CD14-positive monocyte (primary cell): ENCODE data around the gene ASCL1. TPM values are rescaled to one million over a fixed set of nuclear protein-coding genes. Genes with fewer than 3 reads are reported as not detected.

Experiments
- DNase-seq, 3 donors: peaks; one replicate each; pipeline ENCODE4 v3.0.0-alpha.2; 2011 to 2022
- H2AFZ ChIP-seq: 2 replicates; pipeline ENCODE4 v1.6.0; 2012; ENCODE audit warnings: mild to moderate bottlenecking, low read depth, low read length, inconsistent platforms; ENCODE audit not compliant: insufficient read depth, poor library complexity, severe bottlenecking
- H3K27ac ChIP-seq, 2 donors: 1 replicate in 1 of 2; 2 replicates in 1 of 2; pipeline ENCODE4 v1.5.1; 2012 to 2013; ENCODE audit warnings: low read length in 2 of 2, control low read depth in 1 of 2, inconsistent platforms in 1 of 2, low read depth in 1 of 2, mild to moderate bottlenecking in 1 of 2
- H3K27me3 ChIP-seq, 2 donors: one replicate each; pipeline versions ENCODE4 v1.6.0 to v1.6.1; 2011 to 2013; ENCODE audit warnings: low read length in 2 of 2; ENCODE audit not compliant: control insufficient read depth in 2 of 2, insufficient read depth in 2 of 2
- H3K36me3 ChIP-seq, 2 donors: replicated peaks in 1 of 2; 1 replicate in 1 of 2; 2 replicates in 1 of 2; pipeline versions ENCODE4 v1.5.1 to v1.6.1; 2012 to 2013; ENCODE audit warnings: low read length in 2 of 2, control low read depth in 1 of 2, inconsistent platforms in 1 of 2, mild to moderate bottlenecking in 1 of 2; ENCODE audit not compliant: insufficient read depth in 2 of 2, control insufficient read depth in 1 of 2
- H3K4me1 ChIP-seq, 2 donors: 1 replicate in 1 of 2; 2 replicates in 1 of 2; pipeline versions ENCODE4 v1.5.1 to v1.6.1; 2012 to 2013; ENCODE audit warnings: low read length in 2 of 2, control low read depth in 1 of 2, inconsistent platforms in 1 of 2, mild to moderate bottlenecking in 1 of 2, moderate library complexity in 1 of 2; ENCODE audit not compliant: insufficient read depth in 2 of 2, control insufficient read depth in 1 of 2
- H3K4me2 ChIP-seq: replicated peaks from 2 replicates; pipeline ENCODE3; 2012; ENCODE audit warnings: low read length, moderate library complexity, mild to moderate bottlenecking; ENCODE audit not compliant: poor library complexity, severe bottlenecking; ENCODE audit errors: extremely low read depth
- H3K4me3 ChIP-seq, 3 experiments: fragments of 200-600 bp in 1 of 3; sonication (generic) in 1 of 3; replicated peaks in 1 of 3; 1 replicate in 2 of 3; 2 replicates in 1 of 3; pipeline ENCODE4 v1.5.1; 2011 to 2013; ENCODE audit warnings: low read length in 3 of 3, mild to moderate bottlenecking in 3 of 3, control low read depth in 2 of 3, low read depth in 2 of 3, inconsistent platforms in 1 of 3, moderate library complexity in 1 of 3
- H3K79me2 ChIP-seq: 2 replicates; pipeline ENCODE4 v1.6.0; 2012; ENCODE audit warnings: mild to moderate bottlenecking, control low read depth, inconsistent platforms, low read length, moderate library complexity; ENCODE audit not compliant: insufficient read depth
- H3K9ac ChIP-seq: 2 replicates; pipeline ENCODE4 v1.6.0; 2017; ENCODE audit warnings: low read length, mild to moderate bottlenecking; ENCODE audit not compliant: insufficient read depth, poor library complexity, severe bottlenecking
- H3K9me3 ChIP-seq, 2 donors: replicated peaks in 1 of 2; 1 replicate in 1 of 2; 2 replicates in 1 of 2; pipeline versions ENCODE4 v1.5.1 to v1.6.1; 2012 to 2013; ENCODE audit warnings: low read length in 2 of 2, control low read depth in 1 of 2; ENCODE audit not compliant: control insufficient read depth in 1 of 2, insufficient read depth in 1 of 2
- H4K20me1 ChIP-seq: 2 replicates; pipeline ENCODE4 v1.6.0; 2012; ENCODE audit warnings: mild to moderate bottlenecking, low read length, control low read depth, moderate library complexity; ENCODE audit not compliant: insufficient read depth
- H3K27ac Mint-ChIP-seq, 7 donors: one replicate each; pipeline ENCODE4 v1.8.0; 2020; ENCODE audit warnings: mild to moderate bottlenecking in 7 of 7, mixed read lengths in 7 of 7, moderate library complexity in 6 of 7, inconsistent platforms in 2 of 7
- H3K27me3 Mint-ChIP-seq, 3 donors: one replicate each; pipeline ENCODE4 v1.8.0; 2021 to 2022; ENCODE audit warnings: low read depth in 3 of 3, mild to moderate bottlenecking in 3 of 3, mixed read lengths in 3 of 3, moderate library complexity in 3 of 3, inconsistent platforms in 1 of 3
- H3K36me3 Mint-ChIP-seq, 2 donors: one replicate each; pipeline ENCODE4 v1.8.0; 2020; ENCODE audit warnings: mixed read lengths in 2 of 2, inconsistent platforms in 1 of 2, mild to moderate bottlenecking in 1 of 2
- H3K4me1 Mint-ChIP-seq: one replicate; pipeline ENCODE4 v1.8.0; 2020; ENCODE audit warnings: mild to moderate bottlenecking, mixed read lengths
- H3K4me3 Mint-ChIP-seq, 2 donors: one replicate each; pipeline ENCODE4 v1.8.0; 2020; ENCODE audit warnings: mild to moderate bottlenecking in 2 of 2, mixed read lengths in 2 of 2, moderate library complexity in 1 of 2
- H3K9me3 Mint-ChIP-seq, 7 donors: one replicate each; pipeline ENCODE4 v1.8.0; 2020 to 2022; ENCODE audit warnings: mixed read lengths in 7 of 7, mild to moderate bottlenecking in 6 of 7, moderate library complexity in 6 of 7, inconsistent platforms in 2 of 7
- CTCF ChIP-seq: fragments of 200-600 bp; IDR thresholded peaks from one replicate; pipeline ENCODE4 v1.8.0; 2022; ENCODE audit warnings: antibody characterized with exemption, mild to moderate bottlenecking
- WGBS: methylation state at CpG from one replicate; pipeline ENCODE4 v1.1.5; 2013; ENCODE audit warnings: missing lambda C conversion rate; ENCODE audit not compliant: insufficient coverage; 5-methylcytosine and 5-hydroxymethylcytosine counted together
- intact Hi-C, 2 donors: fragments of 100-400 bp; cut with micrococcal nuclease; formaldehyde crosslinking; loops; one replicate each; pipeline versions ENCODE4 v1.15.0 to v1.15.1; 2023
- polyA plus RNA-seq, 3 donors: library from polyadenylated mRNA; depleted of rRNA in 1 of 3; unstranded in 2 of 3; stranded (reverse) in 1 of 3; fragments of 300-500 nt in 2 of 3; fragments of >200 nt in 1 of 3; fragmentation: Illumina TruSeq in 2 of 3; gene quantifications; 1 replicate in 2 of 3; 2 replicates in 1 of 3; pipeline ENCODE4 v1.2.3, GENCODE V29; 2012 to 2021

ASCL1 gene
- polyA plus RNA-seq, 3 donors: not detected

GRCh38 chr12:102977945-102978706 lies 20.7 kb downstream of the ASCL1 start:
- no peak overlapping the region for H3K27ac ChIP-seq
- H3K9ac ChIP-seq: no peak overlapping the region
- Mint-ChIP-seq H3K36me3 (no peaks in the 10 kb centered on the region), H3K4me3 (no peak overlapping the region), H3K27ac (no peak overlapping the region), H3K4me1 (no peaks in the 10 kb centered on the region), H3K27me3 (peaks cover 0 to 3% (median 0%) of the 10 kb centered on the region in 3 donors), H3K9me3 (peaks cover 0 to 5% (median 3%) of the 10 kb centered on the region in 7 donors)
- DNase-seq: no peak
- no peaks in the 10 kb centered on the region for H3K27me3 ChIP-seq
- no peak overlapping the region for H2AFZ ChIP-seq
- no peaks in the 10 kb centered on the region for H4K20me1 ChIP-seq
- no peaks in the 10 kb centered on the region for H3K9me3 ChIP-seq
- no peak overlapping the region for H3K4me2 ChIP-seq
- intact Hi-C loops: no loop called here
- H3K36me3 ChIP-seq: no peaks in the 10 kb centered on the region
- TF ChIP-seq CTCF: no peak
- no peaks in the 10 kb centered on the region for H3K4me1 ChIP-seq
- WGBS: 87% methylated on average over 3 of the region's 16 CpGs
- H3K79me2 ChIP-seq: no peaks in the 10 kb centered on the region
- H3K4me3 ChIP-seq: no peak overlapping the region

- Histone ChIP-seq H3K27ac (no peak overlapping the region), H3K79me2 (no peaks in the 10 kb centered on the region), H2AFZ (no peak overlapping the region), H3K27me3 (no peaks in the 10 kb centered on the region), H3K36me3 (no peaks in the 10 kb centered on the region), H4K20me1 (no peaks in the 10 kb centered on the region), H3K9me3 (no peaks in the 10 kb centered on the region), H3K4me3 (no peak overlapping the region), H3K4me1 (no peaks in the 10 kb centered on the region), H3K9ac (no peak overlapping the region), H3K4me2 (no peak overlapping the region)
- H3K27me3 Mint-ChIP-seq: no peaks in the 10 kb centered on the region
- no CpG with 5 or more reads among the region's 1 CpG for WGBS
- no peak for DNase-seq
- no peak for TF ChIP-seq CTCF
- intact Hi-C loops: no loop called here
- H3K4me1 Mint-ChIP-seq: no peaks in the 10 kb centered on the region
- no peaks in the 10 kb centered on the region for H3K36me3 Mint-ChIP-seq
- H3K4me3 Mint-ChIP-seq: no peak overlapping the region
- peaks cover 0 to 3% (median 0%) of the 10 kb centered on the region in 7 donors for H3K9me3 Mint-ChIP-seq
- H3K27ac Mint-ChIP-seq: no peak overlapping the region
Measured at GRCh38 chr12:102980350-102980749, 22.9 kb downstream of the ASCL1 start.
